Measurements from ENCODE around the gene KLHL22. TPM values are rescaled to one million over a fixed set of nuclear protein-coding genes. Genes with fewer than 3 reads are reported as not detected.
"Not testable (repeated sequence)": the region's sequence is repeated elsewhere in the genome, so short reads cannot be mapped to it uniquely, and the experiment has no call there.

The KLHL22 gene
- total and polyA plus RNA-seq, 2 experiments from 2014 or later, result 33.8 to 55.0 TPM

DNA sequence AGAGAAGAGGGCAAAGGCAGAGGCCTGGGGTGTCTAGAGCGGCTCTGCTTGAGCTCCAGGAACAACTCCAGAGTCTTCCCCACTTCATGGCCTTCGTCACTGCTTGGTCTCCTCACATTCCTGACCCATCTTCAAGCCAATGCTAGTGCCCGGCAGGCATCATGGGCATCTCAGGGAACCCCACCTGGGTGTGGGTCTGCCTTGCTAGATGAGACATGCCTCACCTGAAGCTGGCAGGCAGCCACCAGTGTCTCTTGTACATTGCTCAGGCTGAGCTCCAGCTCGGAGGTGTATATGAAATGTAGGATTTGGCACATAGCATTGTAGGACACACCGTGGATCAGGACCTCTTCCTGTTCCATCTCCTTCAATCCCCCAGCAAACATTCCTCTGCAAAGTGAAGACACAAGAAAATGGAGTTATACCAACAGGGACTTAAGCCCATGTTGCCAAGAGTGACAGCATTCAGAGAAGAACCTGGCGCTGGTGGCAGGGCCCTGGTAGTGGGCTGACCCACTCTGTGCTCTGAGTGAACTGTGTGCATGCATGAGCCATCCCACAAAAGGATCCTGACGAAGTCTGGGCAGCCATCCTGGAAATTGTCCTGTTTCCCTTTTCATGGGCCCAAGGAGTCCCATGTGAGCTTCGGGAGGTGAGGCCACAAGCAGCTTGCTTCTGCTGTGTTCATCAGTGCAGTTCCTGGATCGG is 24.3 kb downstream of the KLHL22 start:
- no peaks in the 10 kb centered on the region for H3K27me3 ChIP-seq
- no peak overlapping the region for H3K4me3 ChIP-seq
- H3K9me3 ChIP-seq (ENCODE audit: low read depth), result no peaks in the 10 kb centered on the region
- peaks cover 33% of the 10 kb centered on the region for H3K4me1 ChIP-seq (ENCODE audit: low read depth)
- no peak for DNase-seq (ENCODE audit: low read depth in 1 of 2, low spot score in 1 of 2)
- peaks cover 2% of the 10 kb centered on the region for H3K36me3 ChIP-seq
- no peak for TF ChIP-seq CTCF (IDR thresholded peaks at IDR 0.05; ENCODE audit: low read depth, low read length)
- no peak overlapping the region for H3K27ac ChIP-seq

DNA sequence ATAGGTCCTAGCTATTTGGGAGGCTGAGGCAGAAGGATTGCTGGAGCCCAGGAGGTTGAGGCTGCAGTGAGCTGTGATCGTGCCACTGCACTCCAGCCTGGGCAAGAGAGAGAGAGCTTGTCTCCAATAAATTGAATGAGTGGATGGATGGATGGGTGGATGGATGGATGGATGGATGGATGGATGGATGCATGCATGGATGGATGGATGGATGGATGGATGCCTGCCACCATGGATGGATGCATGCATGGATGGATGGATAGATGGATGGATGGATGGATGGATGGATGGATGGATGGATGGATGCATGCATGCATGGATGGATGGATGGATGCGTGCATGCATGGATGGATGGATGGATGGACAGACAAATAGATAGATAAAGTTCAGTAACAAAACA is 25.1 kb downstream of the KLHL22 start:
- H3K4me1 ChIP-seq (ENCODE audit: low read depth), result peaks cover 33% of the 10 kb centered on the region
- not testable (repeated sequence) for H3K27ac ChIP-seq; H3K27me3 ChIP-seq; H3K4me3 ChIP-seq; H3K36me3 ChIP-seq; DNase-seq (ENCODE audit: low read depth in 1 of 2, low spot score in 1 of 2); H3K9me3 ChIP-seq (ENCODE audit: low read depth)

DNA sequence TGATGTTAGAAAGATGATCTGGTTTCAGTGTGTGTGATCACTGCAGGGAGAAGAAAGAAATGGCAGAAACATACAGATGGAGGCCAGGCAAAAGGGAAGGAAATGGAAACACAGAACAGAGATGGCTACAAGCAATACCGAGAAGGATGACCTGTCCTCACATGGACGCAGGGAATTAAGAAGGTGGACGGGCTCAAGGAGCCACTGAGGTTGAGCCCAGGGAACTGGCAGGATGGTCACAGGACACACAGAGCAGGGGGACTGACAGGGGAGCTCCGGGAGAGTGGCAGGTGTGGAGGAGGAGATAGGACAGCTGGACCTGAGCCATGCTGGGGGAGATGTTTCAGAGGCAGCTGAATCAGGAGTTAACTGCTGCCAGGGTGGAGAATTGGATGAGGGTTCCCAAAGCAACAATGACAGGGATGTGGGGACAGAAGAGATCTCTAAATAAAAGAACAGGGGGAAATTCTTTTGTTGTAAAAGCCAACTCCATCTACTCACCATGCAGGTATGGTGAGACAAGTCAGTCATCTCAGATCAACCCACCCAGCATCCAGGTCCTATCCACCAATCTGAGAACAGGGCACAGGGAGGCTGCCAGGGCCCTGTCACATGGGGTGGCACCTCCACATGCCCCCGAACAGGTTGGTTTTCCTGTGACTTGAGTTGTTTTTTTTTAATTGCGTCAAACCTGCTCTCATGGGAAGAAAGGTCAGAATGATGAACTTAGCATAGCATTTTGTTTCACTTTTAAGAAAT is 26.3 kb downstream of the KLHL22 start:
- H3K27me3 ChIP-seq, result no peaks in the 10 kb centered on the region
- no peak overlapping the region for H3K4me3 ChIP-seq
- peaks cover 33% of the 10 kb centered on the region for H3K4me1 ChIP-seq (ENCODE audit: low read depth)
- no peak for DNase-seq (ENCODE audit: low read depth in 1 of 2, low spot score in 1 of 2)
- H3K36me3 ChIP-seq, result peaks cover 4% of the 10 kb centered on the region
- H3K9me3 ChIP-seq (ENCODE audit: low read depth), result no peaks in the 10 kb centered on the region
- TF ChIP-seq CTCF (IDR thresholded peaks at IDR 0.05; ENCODE audit: low read depth, low read length), result no peak
- H3K27ac ChIP-seq, result peak overlapping the region; percentile 90

- no peak for TF ChIP-seq CTCF (IDR thresholded peaks at IDR 0.05; ENCODE audit: low read depth, low read length)
- Histone ChIP-seq H3K36me3 (peaks cover 6% of the 10 kb centered on the region), H3K4me3 (no peak overlapping the region), H3K27me3 (no peaks in the 10 kb centered on the region), H3K27ac (peak overlapping the region; percentile 82), H3K4me1 (ENCODE audit: low read depth) (peaks cover 33% of the 10 kb centered on the region), H3K9me3 (ENCODE audit: low read depth) (no peaks in the 10 kb centered on the region)
- DNase-seq (ENCODE audit: low read depth in 1 of 2, low spot score in 1 of 2), result peak in 1 of 2 donors; percentile 28
These were observed 28.8 kb downstream of the KLHL22 start for GRCh38 chr22:20466659-20467379.

DNA sequence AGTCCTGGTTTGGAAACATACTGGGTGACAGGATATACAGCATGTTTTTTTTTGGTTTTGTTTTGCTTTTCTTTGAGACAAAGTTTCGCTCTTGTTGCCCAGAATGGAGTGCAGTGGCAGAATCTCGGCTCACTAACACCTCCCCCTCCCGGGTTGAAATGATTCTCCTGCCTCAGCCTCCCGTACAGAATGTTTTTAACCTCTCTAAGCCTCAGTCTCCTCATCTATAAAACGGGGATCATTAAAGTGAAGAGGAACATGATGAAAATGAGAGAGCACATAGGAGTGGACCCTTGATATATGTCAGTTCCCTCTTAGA is 29.9 kb downstream of the KLHL22 start:
- H3K27me3 ChIP-seq, result no peaks in the 10 kb centered on the region
- peaks cover 33% of the 10 kb centered on the region for H3K4me1 ChIP-seq (ENCODE audit: low read depth)
- H3K36me3 ChIP-seq, result peaks cover 4% of the 10 kb centered on the region
- DNase-seq (ENCODE audit: low read depth in 1 of 2, low spot score in 1 of 2), result no peak
- H3K9me3 ChIP-seq (ENCODE audit: low read depth), result no peaks in the 10 kb centered on the region
- H3K4me3 ChIP-seq, result no peak overlapping the region
- no peak for TF ChIP-seq CTCF (IDR thresholded peaks at IDR 0.05; ENCODE audit: low read depth, low read length)
- no peak overlapping the region for H3K27ac ChIP-seq
